Hepatocyte (in vitro differentiated cells): Measurements from ENCODE around the gene KRTAP5-2. TPM values are rescaled to one million over a fixed set of nuclear protein-coding genes. Genes with fewer than 3 reads are reported as not detected.

Experiments
- DNase-seq: peaks from one replicate; pipeline ENCODE4 v3.0.0-alpha.2; 2016; ENCODE audit warnings: low spot score
- H2AFZ ChIP-seq: fragments of 200-600 bp; sonication (generic); 2 replicates; pipeline ENCODE4 v1.6.0; 2016; ENCODE audit warnings: antibody characterized with exemption, mild to moderate bottlenecking
- H3K27ac ChIP-seq: fragments of 200-600 bp; sonication (generic); 2 replicates; pipeline ENCODE4 v1.5.1; 2016; ENCODE audit warnings: mild to moderate bottlenecking
- H3K27me3 ChIP-seq: fragments of 200-600 bp; sonication (generic); 2 replicates; pipeline ENCODE4 v1.6.1; 2016
- H3K36me3 ChIP-seq: fragments of 200-600 bp; sonication (generic); replicated peaks from 2 replicates; pipeline ENCODE4 v1.5.1; 2016; ENCODE audit warnings: low read depth; ENCODE audit not compliant: insufficient read depth
- H3K4me1 ChIP-seq: fragments of 200-600 bp; sonication (generic); 2 replicates; pipeline ENCODE4 v1.5.1; 2016; ENCODE audit warnings: mild to moderate bottlenecking, moderate library complexity; ENCODE audit not compliant: insufficient read depth
- H3K4me2 ChIP-seq: fragments of 200-600 bp; sonication (generic); 2 replicates; pipeline ENCODE4 v1.6.0; 2016
- H3K4me3 ChIP-seq: fragments of 200-600 bp; sonication (generic); 2 replicates; pipeline ENCODE4 v1.5.1; 2016; ENCODE audit warnings: mild to moderate bottlenecking
- H3K79me2 ChIP-seq: fragments of 200-600 bp; sonication (generic); 2 replicates; pipeline ENCODE4 v1.6.0; 2017; ENCODE audit warnings: mild to moderate bottlenecking
- H3K9me2 ChIP-seq: fragments of 200-600 bp; sonication (generic); replicated peaks from 2 replicates; pipeline ENCODE4 v1.6.0; 2017; ENCODE audit warnings: mild to moderate bottlenecking; ENCODE audit not compliant: insufficient read depth
- H3K9me3 ChIP-seq: fragments of 200-600 bp; sonication (generic); 2 replicates; pipeline ENCODE4 v1.5.1; 2016; ENCODE audit warnings: low read depth, mild to moderate bottlenecking
- H4K20me1 ChIP-seq: fragments of 200-600 bp; sonication (generic); 2 replicates; pipeline ENCODE4 v1.6.0; 2016; ENCODE audit warnings: mild to moderate bottlenecking; ENCODE audit not compliant: insufficient read depth, poor library complexity, severe bottlenecking
- CTCF ChIP-seq: fragments of 200-600 bp; sonication (generic); IDR thresholded peaks from 2 replicates; pipeline ENCODE4 v1.5.1; 2016; ENCODE audit warnings: antibody characterized with exemption, mild to moderate bottlenecking; ENCODE audit not compliant: poor library complexity
- EZH2 ChIP-seq: fragments of 200-600 bp; sonication (generic); IDR thresholded peaks from 2 replicates; pipeline ENCODE4 v1.6.1; 2016; ENCODE audit warnings: antibody characterized with exemption, mild to moderate bottlenecking, borderline replicate concordance
- EZH2phosphoT487 ChIP-seq: fragments of 200-600 bp; sonication (generic); IDR thresholded peaks from one replicate; pipeline ENCODE4 v1.6.1; 2018; ENCODE audit warnings: antibody characterized with exemption, mild to moderate bottlenecking, low read depth, moderate library complexity; ENCODE audit not compliant: unreplicated experiment, severe bottlenecking
- WGBS: methylation state at CpG from one replicate; pipeline ENCODE4 v1.1.6; 2016; ENCODE audit warnings: low lambda C conversion rate; ENCODE audit errors: missing lambda C conversion rate; 5-methylcytosine and 5-hydroxymethylcytosine counted together
- polyA plus RNA-seq: library from polyadenylated mRNA; unstranded; fragments of >200 nt; fragmentation: Nextera tagmentation; extraction: Ambion mirVana; gene quantifications from 2 replicates; pipeline ENCODE4 v1.2.1, GENCODE V29; 2016
- total RNA-seq: library from RNA; depleted of rRNA; stranded (reverse); fragments of >200 nt; gene quantifications from 2 replicates; pipeline ENCODE4 v1.2.3, GENCODE V29; 2014

Gene KRTAP5-2
- total and polyA plus RNA-seq, 2 experiments from 2014 or later, result not detected

- H3K36me3 ChIP-seq, result no peaks in the 10 kb centered on the region
These were observed 41.7 kb downstream of the KRTAP5-2 start for GRCh38 chr11:1556278-1556902.

GRCh38 chr11:1555713-1556153, 42.4 kb downstream of the KRTAP5-2 start:
- H3K79me2 ChIP-seq, result no peaks in the 10 kb centered on the region
- 78% methylated on average over 9 of the region's 9 CpGs for WGBS
- no peak for DNase-seq
- peaks cover 43% of the 10 kb centered on the region for H3K4me1 ChIP-seq
- H4K20me1 ChIP-seq, result no peaks in the 10 kb centered on the region
- H3K9me2 ChIP-seq, result no peaks in the 10 kb centered on the region
- H3K9me3 ChIP-seq, result no peaks in the 10 kb centered on the region
- H3K4me2 ChIP-seq, result no peak overlapping the region
- H2AFZ ChIP-seq, result no peak overlapping the region
- TF ChIP-seq CTCF, result no peak
- TF ChIP-seq EZH2phosphoT487, result no peak
- TF ChIP-seq EZH2, result no peak
- H3K36me3 ChIP-seq, result no peaks in the 10 kb centered on the region
- H3K4me3 ChIP-seq, result no peak overlapping the region
- H3K27ac ChIP-seq, result peak overlapping the region; percentile 43
- H3K27me3 ChIP-seq, result no peaks in the 10 kb centered on the region

More at GRCh38 chr11:1556278-1556902, 41.7 kb downstream of the KRTAP5-2 start:
- Histone ChIP-seq H2AFZ (no peak overlapping the region), H3K4me1 (peaks cover 43% of the 10 kb centered on the region), H3K9me3 (no peaks in the 10 kb centered on the region), H3K9me2 (no peaks in the 10 kb centered on the region), H3K27ac (no peak overlapping the region), H3K4me3 (no peak overlapping the region), H3K4me2 (no peak overlapping the region), H3K79me2 (no peaks in the 10 kb centered on the region), H4K20me1 (no peaks in the 10 kb centered on the region), H3K27me3 (no peaks in the 10 kb centered on the region)
- no peak for DNase-seq
- TF ChIP-seq CTCF, result no peak
- no peak for TF ChIP-seq EZH2phosphoT487
- TF ChIP-seq EZH2, result no peak
- 73% methylated on average over 42 of the region's 63 CpGs for WGBS

- DNase-seq, result no peak
- Histone ChIP-seq H3K9me2 (no peaks in the 10 kb centered on the region), H3K4me3 (no peak overlapping the region), H3K4me2 (no peak overlapping the region), H3K9me3 (no peaks in the 10 kb centered on the region), H3K79me2 (no peaks in the 10 kb centered on the region), H4K20me1 (no peaks in the 10 kb centered on the region), H3K27ac (no peak overlapping the region), H3K27me3 (no peaks in the 10 kb centered on the region), H3K36me3 (no peaks in the 10 kb centered on the region), H2AFZ (no peak overlapping the region), H3K4me1 (peaks cover 43% of the 10 kb centered on the region)
- WGBS, result 86% methylated on average over 12 of the region's 13 CpGs
- TF ChIP-seq CTCF, result no peak
- no peak for TF ChIP-seq EZH2phosphoT487
- TF ChIP-seq EZH2, result no peak
These were observed 42.9 kb downstream of the KRTAP5-2 start for GRCh38 chr11:1554981-1555712.
